Measurements from ENCODE around the gene GINS2. TPM values are rescaled to one million over a fixed set of nuclear protein-coding genes. Genes with fewer than 3 reads are reported as not detected.

Gene GINS2
- polyA plus RNA-seq, 4 donors = 17.2 to 20.4 (median 17.9) TPM

DNA sequence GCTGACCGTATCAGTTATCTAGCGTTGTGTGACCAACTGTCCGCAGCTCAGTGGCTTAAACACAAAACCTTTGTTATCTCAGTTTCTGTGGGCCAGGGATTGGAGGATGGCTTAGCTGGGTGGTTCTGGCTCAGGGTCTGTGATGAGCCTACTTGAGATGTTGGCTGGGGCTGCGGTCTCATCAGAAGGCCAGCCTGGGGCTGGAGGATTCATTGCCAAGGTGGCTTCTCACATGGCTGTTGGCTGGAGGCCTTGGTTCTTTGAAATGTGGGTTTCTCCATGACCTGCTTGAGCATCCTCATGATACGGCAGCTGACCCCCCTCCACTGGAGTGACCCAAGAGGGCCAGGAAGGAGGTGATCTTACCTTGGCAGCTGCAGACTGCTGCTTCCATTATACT, 58.9 kb downstream of the GINS2 start:
- no peak for DNase-seq (ENCODE audit: low read depth in 4 of 4, low spot score in 2 of 4)

DNA sequence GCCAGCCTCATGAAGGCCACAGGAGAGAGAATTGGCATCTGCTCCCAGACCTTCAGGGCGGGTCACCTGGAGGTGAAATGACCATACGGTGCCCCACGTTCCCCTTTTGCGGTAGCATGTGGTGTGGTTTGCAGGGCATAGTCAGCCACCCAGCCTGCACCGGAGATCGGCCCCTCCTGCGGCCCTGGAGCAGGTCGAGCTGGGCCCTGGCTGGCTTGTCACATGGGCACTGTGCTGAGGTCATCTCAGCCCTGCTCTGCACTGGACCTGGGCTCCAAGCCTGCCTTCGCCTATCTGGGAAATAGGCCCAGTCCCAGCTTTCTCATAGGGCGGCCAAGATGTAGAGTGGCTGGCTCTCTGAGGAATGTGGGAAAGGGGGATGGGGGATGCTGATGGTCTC, 59.4 kb downstream of the GINS2 start:
- DNase-seq (ENCODE audit: low read depth in 4 of 4, low spot score in 2 of 4) = no peak

DNA sequence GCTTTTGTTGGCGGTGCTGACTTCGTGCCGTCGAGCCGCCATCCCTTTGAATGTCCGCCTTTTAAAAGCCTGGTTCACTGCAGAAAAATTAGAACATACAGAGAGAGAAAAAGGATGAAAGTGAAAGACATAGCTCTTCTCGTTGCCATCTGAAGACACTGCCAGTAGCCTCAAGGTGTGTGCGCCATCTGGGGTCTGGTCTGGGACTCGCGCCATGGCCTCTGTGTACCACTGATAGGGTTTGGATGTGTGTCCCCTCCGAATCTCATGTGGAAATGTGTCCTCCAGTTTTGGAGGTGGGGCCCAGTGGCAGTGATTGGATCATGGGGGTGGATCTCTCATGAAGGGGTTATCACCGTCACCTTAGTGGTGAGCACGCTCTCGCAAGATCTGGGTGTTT, 60.1 kb downstream of the GINS2 start:
- no peak for DNase-seq (ENCODE audit: low read depth in 4 of 4, low spot score in 2 of 4)

GRCh38 chr16:85628265-85628556, 60.5 kb downstream of the GINS2 start:
- no peak for DNase-seq (ENCODE audit: low read depth in 4 of 4, low spot score in 2 of 4)

GRCh38 chr16:85627526-85628264, 61.1 kb downstream of the GINS2 start:
- DNase-seq (ENCODE audit: low read depth in 4 of 4, low spot score in 2 of 4) = no peak

DNA sequence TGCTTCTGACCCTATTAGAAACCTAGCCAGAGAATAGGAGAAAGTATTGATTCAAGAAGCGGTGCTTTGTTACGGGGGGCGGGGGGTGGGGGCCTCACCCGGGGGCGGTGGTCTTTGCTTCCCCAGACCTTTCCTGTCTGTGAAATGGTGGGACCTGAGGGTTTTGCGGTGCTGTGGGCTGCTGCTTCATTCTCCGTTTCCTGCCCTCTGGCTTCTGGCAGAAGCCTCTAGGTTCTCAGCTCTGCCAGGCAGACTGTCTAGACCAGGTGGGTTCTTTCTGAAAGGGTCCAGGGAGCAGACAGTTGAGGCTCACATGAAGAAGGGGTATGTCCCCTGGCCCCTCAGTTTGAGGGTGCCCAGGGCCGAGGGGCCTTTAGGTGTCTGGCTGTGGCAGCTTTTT, 61.7 kb downstream of the GINS2 start:
- DNase-seq (ENCODE audit: low read depth in 4 of 4, low spot score in 2 of 4) = no peak

Other genes starting within 250 kb of the GINS2 start
- 10 to 100 TPM; 54.5 to 89.1 (median 68.1) TPM for gene GSE1, start 75.6 kb downstream of the GINS2 start, polyA plus RNA-seq (ENCODE audit: insufficient read length in 4 of 4)
- gene C16orf74, start 62.1 kb upstream of the GINS2 start, polyA plus RNA-seq (ENCODE audit: insufficient read length in 4 of 4) = 1 to 10 TPM; 2.8 to 5.8 (median 3.9) TPM
- 10 to 100 TPM; 25.4 to 36.6 (median 33.7) TPM for gene EMC8, start 110.6 kb upstream of the GINS2 start, polyA plus RNA-seq (ENCODE audit: insufficient read length in 4 of 4)
- 100 to 1,000 TPM; 370 to 440 (median 384) TPM for gene COX4I1, start 110.7 kb upstream of the GINS2 start, polyA plus RNA-seq (ENCODE audit: insufficient read length in 4 of 4)
- 1 to 10 TPM; 3.9 to 6.6 (median 5.8) TPM for gene IRF8, start 210.2 kb upstream of the GINS2 start, polyA plus RNA-seq (ENCODE audit: insufficient read length in 4 of 4)